OCI-LY1 (cell line): ENCODE measurements around the gene P2RY10.

ENCODE experiments used
- CTCF ChIP-seq: fragments of 200-600 bp; sonication (generic), shearing (Covaris generic); IDR thresholded peaks from 2 replicates; pipeline ENCODE4 v1.5.1; 2017; ENCODE audit warnings: mild to moderate bottlenecking, antibody characterized with exemption, low read length, moderate library complexity, mixed read lengths
- EZH2 ChIP-seq: fragments of 200-600 bp; sonication (generic), shearing (Covaris generic); IDR thresholded peaks from 2 replicates; pipeline ENCODE4 v1.8.0; 2017; ENCODE audit warnings: borderline replicate concordance, mixed run types, mild to moderate bottlenecking, antibody characterized with exemption, low read length, moderate library complexity, mixed read lengths

DNA sequence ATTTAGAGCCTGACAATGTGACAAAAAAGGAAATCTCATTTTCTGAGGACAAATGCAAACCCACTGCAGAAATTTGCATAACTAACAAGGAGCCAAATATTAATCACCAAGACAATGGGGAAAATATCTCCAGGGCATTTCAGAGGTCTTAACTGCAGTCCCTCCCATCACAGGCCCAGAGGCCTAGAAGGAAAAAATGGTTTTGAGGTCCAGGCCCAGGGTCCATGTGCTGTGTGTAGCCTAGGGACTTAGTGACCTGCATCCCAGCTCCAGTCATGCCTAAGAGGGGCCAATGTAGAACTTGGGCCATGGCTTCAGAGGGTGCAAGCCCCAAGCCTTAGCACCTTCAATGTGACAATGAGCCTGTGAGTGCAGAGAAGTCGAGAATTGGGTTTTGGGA is 44.2 kb downstream of the P2RY10 start:
- TF ChIP-seq CTCF (no peak), EZH2 (no peak)
